ENCODE measurements around the gene SDHB. TPM values are rescaled to one million over a fixed set of nuclear protein-coding genes. Genes with fewer than 3 reads are reported as not detected.

Gene SDHB
- total and polyA plus RNA-seq, 9 of the 15 experiments (the other 6 are each of a cell fraction or from before 2014, with no cell fraction given), result 207 to 554 (median 365) TPM

DNA sequence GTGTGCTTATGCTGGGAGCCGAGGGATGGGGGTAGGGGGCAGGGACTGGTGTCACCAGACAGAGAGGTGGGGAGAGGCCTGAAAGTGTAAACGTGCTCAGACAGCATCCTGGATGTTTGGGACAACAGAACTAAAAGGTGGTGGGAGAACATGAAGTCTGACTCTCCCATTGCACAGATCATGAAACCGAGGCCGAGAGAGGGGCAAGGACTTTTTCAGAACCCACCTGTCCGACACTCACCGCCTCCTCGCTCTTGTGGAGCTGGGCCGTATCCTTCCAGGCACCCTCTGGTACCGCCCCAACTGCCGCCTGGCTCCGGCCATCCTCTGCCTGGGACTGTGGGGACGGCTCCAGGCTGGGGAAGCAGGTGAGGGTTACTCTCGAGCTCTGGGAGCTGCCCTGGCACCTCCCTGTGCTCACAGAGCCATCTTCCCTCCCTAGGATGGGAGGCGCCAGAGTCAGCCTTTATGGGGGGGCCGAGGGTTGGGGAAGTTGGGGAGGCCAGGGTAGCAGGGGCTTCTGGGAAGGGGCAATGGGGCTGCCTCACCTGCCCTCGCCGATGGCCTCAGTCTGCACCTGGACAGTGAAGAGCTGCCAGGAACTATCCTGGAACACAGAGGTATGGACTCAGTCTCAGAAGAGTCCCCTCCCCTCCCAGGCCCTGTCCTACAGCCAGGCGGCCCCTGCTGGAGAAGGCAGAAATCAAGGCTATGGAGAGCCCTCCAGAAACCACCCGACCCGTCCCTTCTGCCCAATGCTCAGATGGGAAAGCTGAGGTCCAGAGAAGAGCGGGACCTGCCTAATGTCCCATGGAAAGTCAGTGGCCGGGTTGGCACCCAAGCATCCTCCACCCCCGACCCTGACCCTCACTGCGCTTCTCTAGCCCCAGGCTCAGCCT, 49.1 kb downstream of the SDHB start:
- Histone ChIP-seq H3K9me3 (replicated peaks; ENCODE audit: control insufficient read depth, insufficient read depth, low read depth, low read length) (no peaks in the 10 kb centered on the region), H2AFZ (ENCODE audit: low read depth, low read length) (no peak overlapping the region), H3K27ac (ENCODE audit: extremely low read depth, low read depth, low read length) (no peak overlapping the region), H3K4me2 (ENCODE audit: insufficient read depth, low read length) (no peak overlapping the region), H3K9ac (ENCODE audit: insufficient read depth in 1 of 2, low read depth in 2 of 2, low read length in 2 of 2) (no peak overlapping the region; a peak in 1 of 4 replicates), H3K27me3 (ENCODE audit: control insufficient read depth in 2 of 2, insufficient read depth in 2 of 2, low read length in 2 of 2) (no peaks in the 10 kb centered on the region), H3K79me2 (ENCODE audit: control insufficient read depth, insufficient read depth, low read length) (no peaks in the 10 kb centered on the region), H3K9me1 (ENCODE audit: control insufficient read depth, insufficient read depth, low read length) (no peaks in the 10 kb centered on the region), H4K20me1 (replicated peaks; ENCODE audit: control insufficient read depth, insufficient read depth, low read length) (no peaks in the 10 kb centered on the region), H3K36me3 (ENCODE audit: control insufficient read depth, insufficient read depth, low read length) (peaks cover 33% of the 10 kb centered on the region; the same call in 2 of the 3 replicates), H3K4me3 (no peak overlapping the region), H3K4me1 (replicated peaks in 1 of 2; ENCODE audit: control insufficient read depth in 2 of 2, insufficient read depth in 2 of 2, low read length in 2 of 2) (peaks cover 0 to 20% of the 10 kb centered on the region in 2 experiments; a peak in 3 of 5 replicates)
- BruUV-seq (replicated peaks), result no TSS peak
- no peak for FAIRE-seq
- CTCF ChIA-PET (ENCODE audit: low intra/inter-chr PET ratio), result no interaction called here
- WGBS (ENCODE audit: insufficient coverage, low coverage, missing lambda C conversion rate), result 85% methylated on average over 19 of the region's 24 CpGs
- ATAC-seq, result peak; percentile 76
- POLR2A ChIA-PET, result interaction anchor here (1.2 kb wide), 1 partner anchor 9 kb away, joined by 3 read pairs; no protein-coding TSS in a partner anchor
- in situ Hi-C loops (cut with MboI) (no loop called here), intact Hi-C loops (cut with micrococcal nuclease) (no loop called here)
- DNase-seq (ENCODE audit: extremely low read depth in 1 of 4, low spot score in 3 of 4), result peak in 1 of 4 experiments; percentile 43
- TF ChIP-seq PCBP1 (IDR thresholded peaks at IDR 0.05; ENCODE audit: low read depth, low read length, poor library complexity, severe bottlenecking) (no peak), ARNT (IDR thresholded peaks at IDR 0.05) (no peak), KDM4B (IDR thresholded peaks at IDR 0.05; ENCODE audit: borderline replicate concordance in 2 of 2, low read depth in 1 of 2) (no peak), ZNF780A (CRISPR knock-in tag; IDR thresholded peaks at IDR 0.05) (no peak), GTF2F1 (IDR thresholded peaks at IDR 0.05; ENCODE audit: low read depth, low read length) (no peak), SMC3 (conservative IDR thresholded peaks at IDR 0.05; ENCODE audit: insufficient read depth, low read depth, low read length) (0 out of 2 replicates have a peak, but pooled peaks have one; percentile 2), RBM25 (IDR thresholded peaks at IDR 0.05; ENCODE audit: low read depth, low read length, severe bottlenecking) (peak; percentile 71)
- TF ChIP-seq, protein P1, sequence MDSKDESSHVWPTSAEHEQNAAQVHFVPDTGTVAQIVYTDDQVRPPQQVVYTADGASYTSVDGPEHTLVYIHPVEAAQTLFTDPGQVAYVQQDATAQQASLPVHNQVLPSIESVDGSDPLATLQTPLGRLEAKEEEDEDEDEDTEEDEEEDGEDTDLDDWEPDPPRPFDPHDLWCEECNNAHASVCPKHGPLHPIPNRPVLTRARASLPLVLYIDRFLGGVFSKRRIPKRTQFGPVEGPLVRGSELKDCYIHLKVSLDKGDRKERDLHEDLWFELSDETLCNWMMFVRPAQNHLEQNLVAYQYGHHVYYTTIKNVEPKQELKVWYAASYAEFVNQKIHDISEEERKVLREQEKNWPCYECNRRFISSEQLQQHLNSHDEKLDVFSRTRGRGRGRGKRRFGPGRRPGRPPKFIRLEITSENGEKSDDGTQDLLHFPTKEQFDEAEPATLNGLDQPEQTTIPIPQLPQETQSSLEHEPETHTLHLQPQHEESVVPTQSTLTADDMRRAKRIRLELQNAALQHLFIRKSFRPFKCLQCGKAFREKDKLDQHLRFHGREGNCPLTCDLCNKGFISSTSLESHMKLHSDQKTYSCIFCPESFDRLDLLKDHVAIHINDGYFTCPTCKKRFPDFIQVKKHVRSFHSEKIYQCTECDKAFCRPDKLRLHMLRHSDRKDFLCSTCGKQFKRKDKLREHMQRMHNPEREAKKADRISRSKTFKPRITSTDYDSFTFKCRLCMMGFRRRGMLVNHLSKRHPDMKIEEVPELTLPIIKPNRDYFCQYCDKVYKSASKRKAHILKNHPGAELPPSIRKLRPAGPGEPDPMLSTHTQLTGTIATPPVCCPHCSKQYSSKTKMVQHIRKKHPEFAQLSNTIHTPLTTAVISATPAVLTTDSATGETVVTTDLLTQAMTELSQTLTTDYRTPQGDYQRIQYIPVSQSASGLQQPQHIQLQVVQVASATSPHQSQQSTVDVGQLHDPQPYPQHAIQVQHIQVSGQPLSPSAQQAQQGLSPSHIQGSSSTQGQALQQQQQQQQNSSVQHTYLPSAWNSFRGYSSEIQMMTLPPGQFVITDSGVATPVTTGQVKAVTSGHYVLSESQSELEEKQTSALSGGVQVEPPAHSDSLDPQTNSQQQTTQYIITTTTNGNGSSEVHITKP (IDR thresholded peaks at IDR 0.05; ENCODE audit: partially characterized antibody), result peak; percentile 15
- TF ChIP-seq, protein P2, sequence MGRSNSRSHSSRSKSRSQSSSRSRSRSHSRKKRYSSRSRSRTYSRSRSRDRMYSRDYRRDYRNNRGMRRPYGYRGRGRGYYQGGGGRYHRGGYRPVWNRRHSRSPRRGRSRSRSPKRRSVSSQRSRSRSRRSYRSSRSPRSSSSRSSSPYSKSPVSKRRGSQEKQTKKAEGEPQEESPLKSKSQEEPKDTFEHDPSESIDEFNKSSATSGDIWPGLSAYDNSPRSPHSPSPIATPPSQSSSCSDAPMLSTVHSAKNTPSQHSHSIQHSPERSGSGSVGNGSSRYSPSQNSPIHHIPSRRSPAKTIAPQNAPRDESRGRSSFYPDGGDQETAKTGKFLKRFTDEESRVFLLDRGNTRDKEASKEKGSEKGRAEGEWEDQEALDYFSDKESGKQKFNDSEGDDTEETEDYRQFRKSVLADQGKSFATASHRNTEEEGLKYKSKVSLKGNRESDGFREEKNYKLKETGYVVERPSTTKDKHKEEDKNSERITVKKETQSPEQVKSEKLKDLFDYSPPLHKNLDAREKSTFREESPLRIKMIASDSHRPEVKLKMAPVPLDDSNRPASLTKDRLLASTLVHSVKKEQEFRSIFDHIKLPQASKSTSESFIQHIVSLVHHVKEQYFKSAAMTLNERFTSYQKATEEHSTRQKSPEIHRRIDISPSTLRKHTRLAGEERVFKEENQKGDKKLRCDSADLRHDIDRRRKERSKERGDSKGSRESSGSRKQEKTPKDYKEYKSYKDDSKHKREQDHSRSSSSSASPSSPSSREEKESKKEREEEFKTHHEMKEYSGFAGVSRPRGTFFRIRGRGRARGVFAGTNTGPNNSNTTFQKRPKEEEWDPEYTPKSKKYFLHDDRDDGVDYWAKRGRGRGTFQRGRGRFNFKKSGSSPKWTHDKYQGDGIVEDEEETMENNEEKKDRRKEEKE (IDR thresholded peaks at IDR 0.05; ENCODE audit: borderline replicate concordance in 1 of 2, control insufficient read depth in 1 of 2, low read depth in 2 of 2, low read length in 1 of 2), result no peak
- TF ChIP-seq, protein P3, sequence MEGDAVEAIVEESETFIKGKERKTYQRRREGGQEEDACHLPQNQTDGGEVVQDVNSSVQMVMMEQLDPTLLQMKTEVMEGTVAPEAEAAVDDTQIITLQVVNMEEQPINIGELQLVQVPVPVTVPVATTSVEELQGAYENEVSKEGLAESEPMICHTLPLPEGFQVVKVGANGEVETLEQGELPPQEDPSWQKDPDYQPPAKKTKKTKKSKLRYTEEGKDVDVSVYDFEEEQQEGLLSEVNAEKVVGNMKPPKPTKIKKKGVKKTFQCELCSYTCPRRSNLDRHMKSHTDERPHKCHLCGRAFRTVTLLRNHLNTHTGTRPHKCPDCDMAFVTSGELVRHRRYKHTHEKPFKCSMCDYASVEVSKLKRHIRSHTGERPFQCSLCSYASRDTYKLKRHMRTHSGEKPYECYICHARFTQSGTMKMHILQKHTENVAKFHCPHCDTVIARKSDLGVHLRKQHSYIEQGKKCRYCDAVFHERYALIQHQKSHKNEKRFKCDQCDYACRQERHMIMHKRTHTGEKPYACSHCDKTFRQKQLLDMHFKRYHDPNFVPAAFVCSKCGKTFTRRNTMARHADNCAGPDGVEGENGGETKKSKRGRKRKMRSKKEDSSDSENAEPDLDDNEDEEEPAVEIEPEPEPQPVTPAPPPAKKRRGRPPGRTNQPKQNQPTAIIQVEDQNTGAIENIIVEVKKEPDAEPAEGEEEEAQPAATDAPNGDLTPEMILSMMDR (IDR thresholded peaks at IDR 0.05 in 2 of 3, conservative IDR thresholded peaks at IDR 0.05 in 1 of 3; ENCODE audit: insufficient read depth in 2 of 3, low read depth in 1 of 3, low read length in 3 of 3), result peak; percentile 20 to 37 (median 24); a peak in 1 of 6 replicates
